ENCODE results near the gene SCARB2. TPM values are rescaled to one million over a fixed set of nuclear protein-coding genes. Genes with fewer than 3 reads are reported as not detected.

Gene SCARB2
- total and polyA plus RNA-seq, 2 donors (not counting 1 experiment from before 2014, with no cell fraction given): 195 to 365 TPM

- Histone ChIP-seq H3K4me3 (replicated peaks in 1 of 4; ENCODE audit: control extremely low read depth in 1 of 4, insufficient read depth in 1 of 4, low read depth in 3 of 4, low read length in 4 of 4) (no peak overlapping the region), H3K4me1 (ENCODE audit: control insufficient read depth, extremely low read depth, insufficient read depth, low read length) (no peaks in the 10 kb centered on the region), H3K27ac (ENCODE audit: insufficient read depth, low read length) (no peak overlapping the region), H3K4me2 (ENCODE audit: extremely low read depth, insufficient read depth, low read length) (no peak overlapping the region), H3K9me3 (ENCODE audit: control insufficient read depth, insufficient read depth, low read depth, low read length) (no peaks in the 10 kb centered on the region), H4K20me1 (ENCODE audit: control insufficient read depth, extremely low read depth, insufficient read depth, low read length) (no peaks in the 10 kb centered on the region), H3K27me3 (ENCODE audit: control insufficient read depth, insufficient read depth, low read length) (no peaks in the 10 kb centered on the region), H3K36me3 (ENCODE audit: control insufficient read depth, insufficient read depth, low read length) (peaks cover 3% of the 10 kb centered on the region), H3K9ac (ENCODE audit: insufficient read depth, low read length) (no peak overlapping the region), H2AFZ (ENCODE audit: low read length) (no peak overlapping the region), H3K79me2 (ENCODE audit: control insufficient read depth, insufficient read depth, low read length) (peaks cover 36% of the 10 kb centered on the region)
- no peak for TF ChIP-seq EZH2 (IDR thresholded peaks at IDR 0.05; ENCODE audit: low read length, missing control alignments)
- no peak for TF ChIP-seq CTCF (conservative IDR thresholded peaks at IDR 0.05 in 1 of 2, IDR thresholded peaks at IDR 0.05 in 1 of 2; ENCODE audit: low read depth in 1 of 2, low read length in 2 of 2)
- DNase-seq (ENCODE audit: low read depth in 2 of 2): no peak
Measured at GRCh38 chr4:76141241-76141640, 72.4 kb downstream of the SCARB2 start.

- no peaks in the 10 kb centered on the region for H3K4me1 ChIP-seq (ENCODE audit: control insufficient read depth, extremely low read depth, insufficient read depth, low read length)
- no peaks in the 10 kb centered on the region for H3K9me3 ChIP-seq (ENCODE audit: control insufficient read depth, insufficient read depth, low read depth, low read length)
Measured at GRCh38 chr4:76127754-76128153, 85.9 kb downstream of the SCARB2 start.

GRCh38 chr4:76125816-76126215 is 87.8 kb downstream of the SCARB2 start:
- Histone ChIP-seq H3K9ac (ENCODE audit: insufficient read depth, low read length) (no peak overlapping the region), H3K27me3 (ENCODE audit: control insufficient read depth, insufficient read depth, low read length) (no peaks in the 10 kb centered on the region), H2AFZ (ENCODE audit: low read length) (no peak overlapping the region), H3K4me1 (ENCODE audit: control insufficient read depth, extremely low read depth, insufficient read depth, low read length) (no peaks in the 10 kb centered on the region), H3K36me3 (ENCODE audit: control insufficient read depth, insufficient read depth, low read length) (peaks cover 1% of the 10 kb centered on the region), H3K79me2 (ENCODE audit: control insufficient read depth, insufficient read depth, low read length) (no peaks in the 10 kb centered on the region), H3K9me3 (ENCODE audit: control insufficient read depth, insufficient read depth, low read depth, low read length) (no peaks in the 10 kb centered on the region), H3K27ac (ENCODE audit: insufficient read depth, low read length) (no peak overlapping the region), H3K4me3 (replicated peaks in 1 of 4; ENCODE audit: control extremely low read depth in 1 of 4, insufficient read depth in 1 of 4, low read depth in 3 of 4, low read length in 4 of 4) (no peak overlapping the region), H3K4me2 (ENCODE audit: extremely low read depth, insufficient read depth, low read length) (no peak overlapping the region), H4K20me1 (ENCODE audit: control insufficient read depth, extremely low read depth, insufficient read depth, low read length) (no peaks in the 10 kb centered on the region)
- TF ChIP-seq EZH2 (IDR thresholded peaks at IDR 0.05; ENCODE audit: low read length, missing control alignments) (no peak), CTCF (conservative IDR thresholded peaks at IDR 0.05 in 1 of 2, IDR thresholded peaks at IDR 0.05 in 1 of 2; ENCODE audit: low read depth in 1 of 2, low read length in 2 of 2) (no peak)
- DNase-seq (ENCODE audit: low read depth in 2 of 2): peak in 1 of 2 donors; percentile 1

More at GRCh38 chr4:76127754-76128153, 85.9 kb downstream of the SCARB2 start:
- Histone ChIP-seq H3K27ac (ENCODE audit: insufficient read depth, low read length) (no peak overlapping the region), H3K79me2 (ENCODE audit: control insufficient read depth, insufficient read depth, low read length) (no peaks in the 10 kb centered on the region), H3K36me3 (ENCODE audit: control insufficient read depth, insufficient read depth, low read length) (peaks cover 1% of the 10 kb centered on the region), H3K4me3 (replicated peaks in 1 of 4; ENCODE audit: control extremely low read depth in 1 of 4, insufficient read depth in 1 of 4, low read depth in 3 of 4, low read length in 4 of 4) (no peak overlapping the region), H2AFZ (ENCODE audit: low read length) (no peak overlapping the region), H3K9ac (ENCODE audit: insufficient read depth, low read length) (no peak overlapping the region), H3K27me3 (ENCODE audit: control insufficient read depth, insufficient read depth, low read length) (no peaks in the 10 kb centered on the region), H4K20me1 (ENCODE audit: control insufficient read depth, extremely low read depth, insufficient read depth, low read length) (no peaks in the 10 kb centered on the region), H3K4me2 (ENCODE audit: extremely low read depth, insufficient read depth, low read length) (no peak overlapping the region)
- TF ChIP-seq EZH2 (IDR thresholded peaks at IDR 0.05; ENCODE audit: low read length, missing control alignments): no peak
- TF ChIP-seq CTCF (conservative IDR thresholded peaks at IDR 0.05 in 1 of 2, IDR thresholded peaks at IDR 0.05 in 1 of 2; ENCODE audit: low read depth in 1 of 2, low read length in 2 of 2): no peak
- DNase-seq (ENCODE audit: low read depth in 2 of 2): no peak

All from fibroblast of lung (primary cell).